ENCODE results near the gene SH3BGRL3.
"Not testable (repeated sequence)": the region's sequence is repeated elsewhere in the genome, so short reads cannot be mapped to it uniquely, and the experiment has no call there.

Gene SH3BGRL3

GRCh38 chr1:26322042-26322331 lies 42.1 kb downstream of the SH3BGRL3 start:
- Histone ChIP-seq H3K9ac (ENCODE audit: insufficient read length) (no peak overlapping the region), H3K4me3 (no peak overlapping the region), H3K36me3 (ENCODE audit: insufficient read depth, low read length) (no peaks in the 10 kb centered on the region), H3K9me3 (ENCODE audit: low read depth, low read length) (no peaks in the 10 kb centered on the region), H3K27ac (no peak overlapping the region)
- TF ChIP-seq POLR2AphosphoS5 (IDR thresholded peaks at IDR 0.05; ENCODE audit: borderline replicate concordance, low read depth, low read length) (no peak), FOXP2 (optimal IDR thresholded peaks at IDR 0.05; ENCODE audit: control extremely low read depth, extremely low read length, insufficient read depth) (no peak), EZH2 (IDR thresholded peaks at IDR 0.05) (no peak)
- DNase-seq (ENCODE audit: low read depth, low spot score): no peak

- Histone ChIP-seq H3K9me3 (ENCODE audit: low read depth, low read length) (no peaks in the 10 kb centered on the region), H3K27ac (no peak overlapping the region), H3K9ac (ENCODE audit: insufficient read length) (no peak overlapping the region), H3K36me3 (ENCODE audit: insufficient read depth, low read length) (no peaks in the 10 kb centered on the region), H3K4me3 (no peak overlapping the region)
- DNase-seq (ENCODE audit: low read depth, low spot score): no peak
- TF ChIP-seq EZH2 (IDR thresholded peaks at IDR 0.05) (no peak), FOXP2 (optimal IDR thresholded peaks at IDR 0.05; ENCODE audit: control extremely low read depth, extremely low read length, insufficient read depth) (no peak), POLR2AphosphoS5 (IDR thresholded peaks at IDR 0.05; ENCODE audit: borderline replicate concordance, low read depth, low read length) (no peak)
These were observed 43.5 kb downstream of the SH3BGRL3 start for GRCh38 chr1:26323382-26323781.

- H3K36me3 ChIP-seq (ENCODE audit: insufficient read depth, low read length): no peaks in the 10 kb centered on the region
- no peak overlapping the region for H3K4me3 ChIP-seq
- no peak for DNase-seq (ENCODE audit: low read depth, low spot score)
- no peak overlapping the region for H3K9ac ChIP-seq (ENCODE audit: insufficient read length)
- no peaks in the 10 kb centered on the region for H3K9me3 ChIP-seq (ENCODE audit: low read depth, low read length)
- TF ChIP-seq FOXP2 (optimal IDR thresholded peaks at IDR 0.05; ENCODE audit: control extremely low read depth, extremely low read length, insufficient read depth): no peak
- TF ChIP-seq POLR2AphosphoS5 (IDR thresholded peaks at IDR 0.05; ENCODE audit: borderline replicate concordance, low read depth, low read length): no peak
- TF ChIP-seq EZH2 (IDR thresholded peaks at IDR 0.05): no peak
- H3K27ac ChIP-seq: no peak overlapping the region
These were observed 44.7 kb downstream of the SH3BGRL3 start for GRCh38 chr1:26324550-26324949.

GRCh38 chr1:26327956-26328362 lies 48.1 kb downstream of the SH3BGRL3 start:
- Histone ChIP-seq H3K9me3 (ENCODE audit: low read depth, low read length) (no peaks in the 10 kb centered on the region), H3K9ac (ENCODE audit: insufficient read length) (no peak overlapping the region), H3K27ac (no peak overlapping the region), H3K4me3 (no peak overlapping the region), H3K36me3 (ENCODE audit: insufficient read depth, low read length) (no peaks in the 10 kb centered on the region)
- no peak for DNase-seq (ENCODE audit: low read depth, low spot score)
- no peak for TF ChIP-seq EZH2 (IDR thresholded peaks at IDR 0.05)

GRCh38 chr1:26328597-26328996 lies 48.7 kb downstream of the SH3BGRL3 start:
- Histone ChIP-seq H3K9ac (ENCODE audit: insufficient read length) (no peak overlapping the region), H3K27ac (no peak overlapping the region)
- no peak for DNase-seq (ENCODE audit: low read depth, low spot score)

GRCh38 chr1:26329380-26329779 lies 49.5 kb downstream of the SH3BGRL3 start:
- H3K9ac ChIP-seq (ENCODE audit: insufficient read length); DNase-seq (ENCODE audit: low read depth, low spot score); H3K27ac ChIP-seq; H3K36me3 ChIP-seq (ENCODE audit: insufficient read depth, low read length); H3K9me3 ChIP-seq (ENCODE audit: low read depth, low read length); H3K4me3 ChIP-seq: not testable (repeated sequence)

More at GRCh38 chr1:26328597-26328996, 48.7 kb downstream of the SH3BGRL3 start:
- no peaks in the 10 kb centered on the region for H3K9me3 ChIP-seq (ENCODE audit: low read depth, low read length)
- TF ChIP-seq EZH2 (IDR thresholded peaks at IDR 0.05) (no peak), FOXP2 (optimal IDR thresholded peaks at IDR 0.05; ENCODE audit: control extremely low read depth, extremely low read length, insufficient read depth) (no peak), POLR2AphosphoS5 (IDR thresholded peaks at IDR 0.05; ENCODE audit: borderline replicate concordance, low read depth, low read length) (no peak)
- H3K36me3 ChIP-seq (ENCODE audit: insufficient read depth, low read length): no peaks in the 10 kb centered on the region
- no peak overlapping the region for H3K4me3 ChIP-seq

- H3K9me3 ChIP-seq (ENCODE audit: low read depth, low read length): no peaks in the 10 kb centered on the region
- TF ChIP-seq POLR2AphosphoS5 (IDR thresholded peaks at IDR 0.05; ENCODE audit: borderline replicate concordance, low read depth, low read length) (no peak), FOXP2 (optimal IDR thresholded peaks at IDR 0.05; ENCODE audit: control extremely low read depth, extremely low read length, insufficient read depth) (no peak)
- H3K9ac ChIP-seq (ENCODE audit: insufficient read length): no peak overlapping the region
- H3K27ac ChIP-seq: no peak overlapping the region
- no peak for DNase-seq (ENCODE audit: low read depth, low spot score)
- H3K36me3 ChIP-seq (ENCODE audit: insufficient read depth, low read length): no peaks in the 10 kb centered on the region
- no peak overlapping the region for H3K4me3 ChIP-seq
These were observed 50.4 kb downstream of the SH3BGRL3 start for GRCh38 chr1:26330276-26330675.

Measured in SK-N-MC (cell line).